ENCODE measurements around the gene PTPRG.
"Not testable (repeated sequence)": the region's sequence is repeated elsewhere in the genome, so short reads cannot be mapped to it uniquely, and the experiment has no call there.

Gene PTPRG

GRCh38 chr3:61690016-61690415, 128.6 kb downstream of the PTPRG start:
- TF ChIP-seq CTCF (IDR thresholded peaks at IDR 0.05; ENCODE audit: low read depth, low read length), result no peak
- no peak for DNase-seq (ENCODE audit: extremely low read depth, low read depth)

GRCh38 chr3:61691466-61691865, 130.1 kb downstream of the PTPRG start:
- DNase-seq (ENCODE audit: extremely low read depth, low read depth), result no peak
- TF ChIP-seq CTCF (IDR thresholded peaks at IDR 0.05; ENCODE audit: low read depth, low read length), result no peak

GRCh38 chr3:61697301-61697700, 135.9 kb downstream of the PTPRG start:
- no peak for DNase-seq (ENCODE audit: extremely low read depth, low read depth)
- no peak for TF ChIP-seq CTCF (IDR thresholded peaks at IDR 0.05; ENCODE audit: low read depth, low read length)

GRCh38 chr3:61698278-61699072, 137.1 kb downstream of the PTPRG start:
- not testable (repeated sequence) for DNase-seq (ENCODE audit: extremely low read depth, low read depth)

- TF ChIP-seq CTCF (IDR thresholded peaks at IDR 0.05; ENCODE audit: low read depth, low read length), result no peak
- DNase-seq (ENCODE audit: extremely low read depth, low read depth), result no peak
Observed at GRCh38 chr3:61699622-61700021, 138.3 kb downstream of the PTPRG start.

GRCh38 chr3:61701011-61701410, 139.6 kb downstream of the PTPRG start:
- no peak for DNase-seq (ENCODE audit: extremely low read depth, low read depth)

GRCh38 chr3:61702453-61702852, 141.1 kb downstream of the PTPRG start:
- no peak for DNase-seq (ENCODE audit: extremely low read depth, low read depth)

More at GRCh38 chr3:61701011-61701410, 139.6 kb downstream of the PTPRG start:
- TF ChIP-seq CTCF (IDR thresholded peaks at IDR 0.05; ENCODE audit: low read depth, low read length), result no peak

More at GRCh38 chr3:61702453-61702852, 141.1 kb downstream of the PTPRG start:
- no peak for TF ChIP-seq CTCF (IDR thresholded peaks at IDR 0.05; ENCODE audit: low read depth, low read length)
